Karpas-422 (cell line): Measurements from ENCODE around the gene RAB3GAP2. TPM values are rescaled to one million over a fixed set of nuclear protein-coding genes. Genes with fewer than 3 reads are reported as not detected.

Experiments
- DNase-seq: peaks from one replicate; pipeline ENCODE4 v3.0.0-alpha.2; 2015
- H2AFZ ChIP-seq: fragments of 200-600 bp; sonication (generic); 2 replicates; pipeline ENCODE4 v1.6.1; 2014; ENCODE audit warnings: antibody characterized with exemption, low read length, mixed read lengths
- H3K27ac ChIP-seq: fragments of 200-600 bp; sonication (generic); 2 replicates; pipeline ENCODE4 v1.5.1; 2014; ENCODE audit warnings: mild to moderate bottlenecking, low read length, moderate library complexity
- H3K27me3 ChIP-seq: fragments of 200-600 bp; sonication (generic); 2 replicates; pipeline ENCODE4 v1.6.1; 2014; ENCODE audit warnings: low read length, mixed read lengths
- H3K36me3 ChIP-seq: fragments of 200-600 bp; sonication (generic); 2 replicates; pipeline ENCODE4 v1.6.1; 2014; ENCODE audit warnings: low read length, mixed read lengths; ENCODE audit not compliant: insufficient read depth
- H3K4me1 ChIP-seq: fragments of 200-600 bp; sonication (generic); 2 replicates; pipeline ENCODE4 v1.6.1; 2014; ENCODE audit warnings: mild to moderate bottlenecking, low read length, mixed read lengths
- H3K4me2 ChIP-seq: fragments of 200-600 bp; sonication (generic); 2 replicates; pipeline ENCODE4 v1.6.1; 2014; ENCODE audit warnings: low read length, low read depth, mild to moderate bottlenecking; ENCODE audit not compliant: poor library complexity, severe bottlenecking
- H3K4me3 ChIP-seq: fragments of 200-600 bp; sonication (generic); 2 replicates; pipeline ENCODE4 v1.5.1; 2014; ENCODE audit warnings: mild to moderate bottlenecking, antibody characterized with exemption, low read length, mixed read lengths
- H3K79me2 ChIP-seq: fragments of 200-600 bp; sonication (generic); 2 replicates; pipeline ENCODE4 v1.6.1; 2014; ENCODE audit warnings: mild to moderate bottlenecking, low read length, mixed read lengths
- H3K9ac ChIP-seq: fragments of 200-600 bp; sonication (generic); 2 replicates; pipeline ENCODE4 v1.6.0; 2014; ENCODE audit warnings: low read length
- H3K9me2 ChIP-seq: fragments of 200-600 bp; sonication (generic), shearing (Covaris generic); replicated peaks from 2 replicates; pipeline ENCODE4 v1.6.0; 2014; ENCODE audit warnings: mild to moderate bottlenecking, low read length, moderate library complexity; ENCODE audit not compliant: insufficient read depth
- H3K9me3 ChIP-seq: fragments of 300-700, 200-600 bp; sonication (generic); 2 replicates; pipeline ENCODE4 v1.6.1; 2014; ENCODE audit warnings: low read length, mixed read lengths
- H4K20me1 ChIP-seq: fragments of 200-600 bp; sonication (generic); 2 replicates; pipeline ENCODE4 v1.6.1; 2014; ENCODE audit warnings: mild to moderate bottlenecking, antibody characterized with exemption, low read length, low read depth; ENCODE audit not compliant: insufficient read depth
- total RNA-seq: library from RNA; depleted of rRNA; stranded (reverse); fragments of >200 nt; shearing (Covaris generic); gene quantifications from 2 replicates; pipeline ENCODE4 v1.2.3, GENCODE V29; 2014; ENCODE audit warnings: low replicate concordance

RAB3GAP2 gene
- total RNA-seq, 1 experiment from 2014 or later, result 64.6 TPM

- Histone ChIP-seq H3K79me2 (no peaks in the 10 kb centered on the region), H3K27me3 (no peaks in the 10 kb centered on the region), H3K4me3 (no peak overlapping the region), H3K9ac (no peak overlapping the region), H3K4me1 (peaks cover 7% of the 10 kb centered on the region), H3K4me2 (no peak overlapping the region), H4K20me1 (no peaks in the 10 kb centered on the region), H3K36me3 (peaks cover 41% of the 10 kb centered on the region), H2AFZ (no peak overlapping the region), H3K9me2 (no peaks in the 10 kb centered on the region), H3K9me3 (no peaks in the 10 kb centered on the region), H3K27ac (no peak overlapping the region)
- DNase-seq, result no peak
These were observed 128.2 kb downstream of the RAB3GAP2 start for GRCh38 chr1:220144051-220144450.

GRCh38 chr1:220139966-220140365, 132.3 kb downstream of the RAB3GAP2 start:
- H3K36me3 ChIP-seq, result peaks cover 45% of the 10 kb centered on the region

GRCh38 chr1:220137019-220137786, 135.1 kb downstream of the RAB3GAP2 start:
- Histone ChIP-seq H3K9me3 (no peaks in the 10 kb centered on the region), H3K9me2 (no peaks in the 10 kb centered on the region), H3K36me3 (peaks cover 54% of the 10 kb centered on the region), H4K20me1 (no peaks in the 10 kb centered on the region), H3K27me3 (no peaks in the 10 kb centered on the region), H2AFZ (no peak overlapping the region), H3K9ac (no peak overlapping the region), H3K79me2 (peaks cover 4% of the 10 kb centered on the region; the same call in 1 of the 2 replicates), H3K4me2 (no peak overlapping the region), H3K4me1 (no peaks in the 10 kb centered on the region), H3K27ac (no peak overlapping the region), H3K4me3 (no peak overlapping the region)
- no peak for DNase-seq

More at GRCh38 chr1:220139966-220140365, 132.3 kb downstream of the RAB3GAP2 start:
- Histone ChIP-seq H3K4me2 (no peak overlapping the region), H4K20me1 (no peaks in the 10 kb centered on the region), H3K27ac (no peak overlapping the region), H3K4me1 (no peaks in the 10 kb centered on the region), H3K4me3 (no peak overlapping the region), H3K27me3 (no peaks in the 10 kb centered on the region), H3K9me3 (no peaks in the 10 kb centered on the region), H3K79me2 (no peaks in the 10 kb centered on the region), H2AFZ (no peak overlapping the region), H3K9me2 (no peaks in the 10 kb centered on the region), H3K9ac (no peak overlapping the region)
- DNase-seq, result no peak

- no peak for DNase-seq
- H3K4me1 ChIP-seq, result no peaks in the 10 kb centered on the region
- no peak overlapping the region for H3K4me2 ChIP-seq
- no peak overlapping the region for H3K9ac ChIP-seq
- H3K9me3 ChIP-seq, result no peaks in the 10 kb centered on the region
- no peaks in the 10 kb centered on the region for H4K20me1 ChIP-seq
- H3K9me2 ChIP-seq, result no peaks in the 10 kb centered on the region
- no peak overlapping the region for H3K27ac ChIP-seq
- H2AFZ ChIP-seq, result no peak overlapping the region
- no peak overlapping the region for H3K4me3 ChIP-seq
- H3K79me2 ChIP-seq, result peaks cover 10% of the 10 kb centered on the region
- peaks cover 43% of the 10 kb centered on the region for H3K36me3 ChIP-seq
- H3K27me3 ChIP-seq, result no peaks in the 10 kb centered on the region
These were observed 136.5 kb downstream of the RAB3GAP2 start for GRCh38 chr1:220135755-220136154.

- Histone ChIP-seq H3K9me3 (no peaks in the 10 kb centered on the region), H3K36me3 (peaks cover 41% of the 10 kb centered on the region), H2AFZ (no peak overlapping the region), H3K27ac (no peak overlapping the region), H3K4me2 (no peak overlapping the region), H3K4me3 (no peak overlapping the region), H3K9ac (no peak overlapping the region), H3K79me2 (peaks cover 48% of the 10 kb centered on the region), H3K27me3 (no peaks in the 10 kb centered on the region), H4K20me1 (no peaks in the 10 kb centered on the region), H3K9me2 (no peaks in the 10 kb centered on the region), H3K4me1 (no peaks in the 10 kb centered on the region)
- no peak for DNase-seq
These were observed 142.6 kb downstream of the RAB3GAP2 start for GRCh38 chr1:220129479-220130210.

- H3K36me3 ChIP-seq, result peaks cover 28% of the 10 kb centered on the region
- no peak for DNase-seq
- no peak overlapping the region for H3K9ac ChIP-seq
- H3K9me2 ChIP-seq, result no peaks in the 10 kb centered on the region
- H3K79me2 ChIP-seq, result peaks cover 56% of the 10 kb centered on the region
- H2AFZ ChIP-seq, result no peak overlapping the region
- no peak overlapping the region for H3K4me2 ChIP-seq
- H3K27me3 ChIP-seq, result no peaks in the 10 kb centered on the region
- H3K4me3 ChIP-seq, result no peak overlapping the region
- H4K20me1 ChIP-seq, result no peaks in the 10 kb centered on the region
- H3K27ac ChIP-seq, result no peak overlapping the region
- H3K9me3 ChIP-seq, result no peaks in the 10 kb centered on the region
- no peaks in the 10 kb centered on the region for H3K4me1 ChIP-seq
These were observed 145.2 kb downstream of the RAB3GAP2 start for GRCh38 chr1:220127076-220127475.

GRCh38 chr1:220124542-220124941, 147.7 kb downstream of the RAB3GAP2 start:
- peaks cover 61% of the 10 kb centered on the region for H3K79me2 ChIP-seq
- H4K20me1 ChIP-seq, result no peaks in the 10 kb centered on the region
- no peak overlapping the region for H3K9ac ChIP-seq
- H3K27me3 ChIP-seq, result no peaks in the 10 kb centered on the region
- peaks cover 27% of the 10 kb centered on the region for H3K36me3 ChIP-seq
- H3K4me2 ChIP-seq, result no peak overlapping the region
- no peaks in the 10 kb centered on the region for H3K4me1 ChIP-seq
- no peak for DNase-seq
- no peak overlapping the region for H2AFZ ChIP-seq
- no peak overlapping the region for H3K27ac ChIP-seq
- no peaks in the 10 kb centered on the region for H3K9me2 ChIP-seq
- H3K9me3 ChIP-seq, result no peaks in the 10 kb centered on the region
- no peak overlapping the region for H3K4me3 ChIP-seq

GRCh38 chr1:220123889-220124288, 148.4 kb downstream of the RAB3GAP2 start:
- Histone ChIP-seq H3K36me3 (peaks cover 26% of the 10 kb centered on the region), H3K9me3 (no peaks in the 10 kb centered on the region), H3K27me3 (no peaks in the 10 kb centered on the region), H3K79me2 (peaks cover 64% of the 10 kb centered on the region), H3K9ac (no peak overlapping the region), H3K4me2 (no peak overlapping the region), H3K27ac (no peak overlapping the region), H3K4me3 (no peak overlapping the region), H3K9me2 (no peaks in the 10 kb centered on the region), H3K4me1 (no peaks in the 10 kb centered on the region), H2AFZ (no peak overlapping the region), H4K20me1 (no peaks in the 10 kb centered on the region)
- DNase-seq, result peak; percentile 68
